ENCODE data around the gene LAMA2.

DNA sequence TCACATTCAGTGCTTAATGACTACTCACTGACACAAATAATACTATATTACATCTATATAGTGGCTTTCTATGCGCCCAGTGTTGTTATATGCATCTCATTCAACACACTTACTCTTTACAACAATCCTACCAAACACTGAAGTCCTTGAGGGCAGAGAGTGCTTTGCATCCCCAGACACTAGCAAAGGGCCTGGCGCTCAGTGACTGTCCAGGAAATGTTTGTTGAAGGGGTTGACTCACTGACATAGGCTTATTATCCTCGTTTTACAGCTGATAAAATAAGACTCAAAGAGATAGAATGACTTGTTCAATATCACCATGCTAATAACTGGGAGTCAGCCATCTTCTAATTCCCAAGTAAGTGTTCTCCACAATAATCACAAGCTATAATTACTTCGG lies 663.8 kb downstream of the LAMA2 start:
- TF ChIP-seq POLR2A (IDR thresholded peaks at IDR 0.05) (no peak), CTCF (IDR thresholded peaks at IDR 0.05) (no peak)
